GM19025 (cell line): Measurements from ENCODE around the gene CHRNA3.

Experiments
- ATAC-seq: cut with Tn5 transposase; IDR thresholded peaks from one replicate; pipeline ENCODE4 v1.9.1; 2021; ENCODE audit warnings: mild to moderate bottlenecking, low read depth, moderate library complexity; ENCODE audit not compliant: unreplicated experiment

The CHRNA3 gene

DNA sequence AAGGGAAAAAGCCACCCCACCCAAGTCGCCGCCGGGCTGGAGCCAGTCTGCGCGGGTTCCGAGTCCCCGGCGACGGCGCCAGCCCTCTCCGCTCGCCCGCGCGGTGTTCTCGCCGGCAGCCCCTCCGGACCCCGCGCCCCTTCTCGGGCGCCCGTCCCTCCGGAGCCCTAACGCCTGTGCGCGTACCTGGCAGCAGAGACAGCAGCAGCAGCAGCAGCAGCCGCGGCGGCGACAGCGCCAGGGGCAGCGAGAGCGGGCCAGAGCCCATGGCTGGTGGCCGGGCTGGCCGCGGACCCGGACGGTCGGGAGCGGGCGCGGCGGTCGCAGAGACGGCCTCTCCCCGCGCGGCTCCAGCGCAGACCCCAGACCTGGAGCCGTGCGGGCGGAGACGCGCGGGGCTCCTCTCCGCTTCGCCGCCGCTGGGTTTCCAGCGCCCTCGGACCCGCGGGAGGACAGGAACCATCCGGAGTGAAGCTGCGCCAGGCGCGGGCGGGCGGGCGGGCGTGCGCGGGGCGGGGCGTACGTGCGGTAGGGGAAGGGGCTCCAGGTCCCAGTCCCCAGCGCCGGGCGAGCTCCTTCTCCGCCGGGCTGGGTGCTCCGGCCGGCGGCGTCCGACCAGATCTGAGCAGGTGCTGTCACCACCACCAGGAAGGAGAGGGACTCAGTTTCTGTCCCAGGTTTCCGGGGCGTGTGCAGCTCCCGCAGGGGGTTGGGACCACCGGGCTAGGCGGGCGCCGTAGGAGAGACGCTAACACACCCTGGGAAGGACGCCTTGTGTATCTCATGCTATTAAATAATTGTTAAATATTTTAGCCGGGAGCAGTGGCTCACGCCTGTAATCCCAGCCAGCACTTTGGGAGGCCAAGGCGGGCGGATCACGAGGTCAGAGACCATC is at the start of gene CHRNA3:
Gene CHRNA3 (minus strand): TSS at position 470 of the 895 bp plus-strand sequence. CDS start 202 bp downstream, at position 268.
- ATAC-seq = no peak

DNA sequence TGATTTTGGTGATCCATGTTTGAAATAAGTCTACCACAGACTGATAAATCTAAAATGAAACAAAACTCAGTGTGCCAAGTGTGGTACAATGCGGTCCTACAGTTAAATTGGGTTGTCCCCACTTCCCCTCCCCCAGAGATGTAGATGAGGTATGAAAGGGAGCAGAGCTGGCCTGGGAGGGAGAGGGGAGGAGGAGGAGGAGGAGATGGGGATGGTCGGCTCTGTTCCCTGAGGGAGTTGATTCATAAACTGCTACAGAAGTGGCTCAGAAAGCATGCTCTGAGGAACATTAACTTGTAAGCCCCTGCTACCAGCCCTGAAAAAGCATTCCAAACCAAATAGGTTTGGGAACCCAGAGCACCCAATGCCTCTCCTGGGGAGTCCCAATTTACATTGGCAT is 48.2 kb upstream of the CHRNA3 start:
- no peak for ATAC-seq

DNA sequence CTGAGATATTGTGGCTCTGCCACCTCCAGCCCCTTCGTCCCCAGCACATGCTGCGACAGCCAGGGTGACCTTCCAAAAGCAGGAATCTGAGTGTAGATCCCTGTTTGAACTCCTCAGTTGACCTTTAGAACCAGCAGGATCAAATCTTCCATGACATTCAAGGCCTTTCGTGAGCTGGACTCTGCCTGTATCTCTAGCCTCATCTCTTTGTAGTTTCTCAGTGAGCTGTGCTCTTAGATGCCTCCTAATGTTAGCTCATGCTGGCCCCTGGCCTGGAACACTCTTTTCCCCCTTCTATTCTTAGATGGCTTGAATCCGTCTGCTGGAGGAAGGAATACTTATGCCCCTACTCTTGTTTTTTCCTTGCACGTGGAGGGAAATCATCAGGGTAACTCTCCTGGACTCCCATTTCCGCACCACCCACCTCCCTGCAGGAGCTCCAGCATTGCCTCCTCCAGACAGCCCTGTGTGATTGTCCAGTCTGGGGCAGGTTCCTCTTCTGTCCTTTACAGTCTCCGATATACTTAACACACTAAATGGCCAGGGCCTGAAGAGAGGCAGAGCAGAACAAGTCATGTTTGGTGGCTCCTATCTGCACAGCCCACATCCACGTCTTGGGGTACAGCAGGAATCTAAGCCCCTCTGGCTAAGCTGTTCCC is 46.9 kb upstream of the CHRNA3 start:
- no peak for ATAC-seq

DNA sequence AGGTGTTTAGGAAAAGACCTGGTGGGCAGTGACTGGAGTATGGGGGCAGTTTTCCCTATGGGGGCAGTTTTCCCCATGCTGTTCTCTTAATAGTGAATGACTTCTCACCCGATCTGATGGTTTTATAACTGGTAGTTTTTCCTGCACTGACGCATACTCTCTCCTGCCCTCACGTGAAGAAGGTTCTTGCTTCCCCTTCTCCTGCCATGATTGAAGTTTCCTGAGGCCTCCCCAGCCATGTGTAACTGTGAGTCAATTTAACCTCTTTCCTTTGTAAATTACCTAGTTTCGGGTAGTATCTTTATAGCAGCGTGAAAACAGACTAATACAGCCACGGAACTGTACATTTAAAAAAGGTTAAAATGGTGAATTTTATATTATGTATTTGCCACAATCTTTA is 45.2 kb upstream of the CHRNA3 start:
- no peak for ATAC-seq

DNA sequence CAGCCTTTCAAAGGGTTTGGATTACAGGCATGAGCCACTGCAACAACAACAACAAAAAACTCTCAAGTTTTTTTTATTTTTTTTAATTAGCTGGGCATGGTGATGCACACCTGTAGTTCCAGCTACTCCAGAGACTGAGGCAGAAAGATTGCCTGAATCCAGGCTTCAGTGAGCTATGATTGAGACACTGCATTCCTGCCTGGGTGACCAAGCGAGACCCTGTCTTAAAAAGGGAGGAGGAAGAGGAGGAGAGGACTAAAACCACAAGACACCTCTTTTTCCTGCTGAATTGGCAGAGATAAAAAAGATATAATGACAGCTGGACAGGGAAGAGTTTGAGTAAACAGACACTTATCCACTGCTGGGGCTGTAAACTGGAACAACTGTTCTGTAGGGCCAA is 42.9 kb upstream of the CHRNA3 start:
- no peak for ATAC-seq

DNA sequence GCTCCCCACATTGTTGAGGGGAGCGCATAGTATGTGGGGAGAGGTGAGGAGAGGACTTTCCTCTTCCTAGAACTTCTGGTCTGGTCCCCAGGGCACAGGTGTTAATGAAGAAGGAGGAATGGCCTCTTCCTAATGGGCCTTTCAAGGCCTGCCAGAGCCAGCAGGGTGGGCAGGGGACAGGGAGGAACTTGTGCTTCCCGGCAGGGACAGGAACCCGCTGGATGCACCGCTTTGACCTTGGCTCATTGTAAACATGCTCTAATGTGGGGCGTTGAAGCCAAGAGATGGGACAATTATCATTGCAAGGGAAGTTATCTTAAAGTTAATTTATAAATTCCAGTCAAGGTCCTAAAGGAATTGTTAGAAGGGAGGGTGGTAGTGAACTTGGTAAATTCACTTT is 41.2 kb upstream of the CHRNA3 start:
- ATAC-seq = no peak

DNA sequence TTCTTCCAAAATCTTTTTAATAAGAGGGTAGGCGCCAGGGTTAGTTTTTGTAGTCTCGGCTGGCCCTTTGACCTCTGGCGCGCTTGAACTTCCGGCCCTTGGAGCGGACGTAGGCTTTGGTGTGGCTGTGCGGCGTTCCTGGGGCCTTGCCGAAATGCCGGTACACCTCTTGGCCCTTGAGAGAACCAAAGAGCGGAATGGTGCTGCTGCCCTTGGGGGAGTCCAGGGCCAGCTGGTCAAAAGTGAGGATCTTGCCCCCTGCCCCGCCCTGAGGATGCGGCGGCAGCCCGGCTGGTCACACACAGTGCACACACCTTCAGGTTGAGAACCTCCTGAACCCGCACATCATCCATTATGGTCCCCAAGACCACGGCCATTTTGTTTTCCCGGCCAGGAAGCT is 40.2 kb upstream of the CHRNA3 start:
- ATAC-seq = no peak

DNA sequence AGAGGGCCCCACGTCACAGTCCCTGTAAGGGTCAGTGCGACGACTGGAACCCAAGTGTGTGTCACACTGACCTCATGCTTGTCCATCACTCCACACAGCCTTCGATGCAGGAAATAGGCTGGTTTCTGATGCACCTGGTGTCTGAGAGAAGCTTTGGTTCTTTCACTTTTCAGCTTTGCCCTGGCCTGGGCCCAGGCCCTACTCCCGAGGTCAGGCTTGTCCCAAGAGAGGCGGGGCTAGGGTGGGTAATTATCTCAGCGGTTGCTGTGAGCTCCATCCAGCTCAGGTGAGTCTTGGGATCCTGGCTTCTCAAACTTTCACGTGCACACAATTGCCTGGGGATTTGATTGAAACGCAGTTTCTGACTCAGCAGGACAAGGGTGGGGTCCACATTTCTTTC is 39.8 kb upstream of the CHRNA3 start:
- no peak for ATAC-seq

DNA sequence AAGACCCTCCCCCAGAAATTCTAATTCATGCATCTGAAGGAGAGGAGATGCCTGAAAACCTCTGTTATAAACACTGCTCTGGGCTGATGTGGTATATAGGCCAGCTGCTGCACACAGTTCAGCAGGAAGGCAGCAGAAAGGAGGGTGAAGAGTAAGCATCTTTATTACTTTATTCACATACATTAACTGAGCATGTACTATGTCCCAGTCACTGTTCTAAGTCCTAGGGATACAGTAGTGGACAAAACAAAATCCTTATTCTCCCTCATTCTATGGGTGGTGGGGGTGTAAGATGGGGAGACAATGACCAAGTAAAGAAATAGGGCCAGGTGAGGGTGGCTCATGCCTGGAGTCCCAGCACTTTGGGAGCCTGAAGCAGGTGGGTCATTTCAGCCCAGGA is 38.0 kb upstream of the CHRNA3 start:
- no peak for ATAC-seq

DNA sequence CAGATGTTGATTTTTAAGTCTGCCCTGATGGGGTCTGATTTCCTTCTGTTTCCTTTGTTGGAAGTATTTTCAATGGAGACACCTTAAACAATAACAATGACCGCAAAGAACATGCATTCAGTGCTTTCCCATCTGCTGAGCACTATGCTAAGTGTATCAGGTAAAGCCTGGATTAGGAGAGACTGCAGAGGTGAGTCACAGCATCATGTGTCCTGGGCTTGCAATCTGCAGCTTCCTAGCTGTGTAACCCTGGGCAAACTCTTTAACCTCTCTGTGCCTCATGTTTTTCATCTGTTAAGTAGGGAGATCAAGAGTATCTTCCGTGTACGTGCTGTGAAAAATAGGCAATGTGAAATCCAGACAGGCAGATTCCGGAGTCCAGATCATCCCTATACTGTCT is 33.5 kb upstream of the CHRNA3 start:
- ATAC-seq = no peak

DNA sequence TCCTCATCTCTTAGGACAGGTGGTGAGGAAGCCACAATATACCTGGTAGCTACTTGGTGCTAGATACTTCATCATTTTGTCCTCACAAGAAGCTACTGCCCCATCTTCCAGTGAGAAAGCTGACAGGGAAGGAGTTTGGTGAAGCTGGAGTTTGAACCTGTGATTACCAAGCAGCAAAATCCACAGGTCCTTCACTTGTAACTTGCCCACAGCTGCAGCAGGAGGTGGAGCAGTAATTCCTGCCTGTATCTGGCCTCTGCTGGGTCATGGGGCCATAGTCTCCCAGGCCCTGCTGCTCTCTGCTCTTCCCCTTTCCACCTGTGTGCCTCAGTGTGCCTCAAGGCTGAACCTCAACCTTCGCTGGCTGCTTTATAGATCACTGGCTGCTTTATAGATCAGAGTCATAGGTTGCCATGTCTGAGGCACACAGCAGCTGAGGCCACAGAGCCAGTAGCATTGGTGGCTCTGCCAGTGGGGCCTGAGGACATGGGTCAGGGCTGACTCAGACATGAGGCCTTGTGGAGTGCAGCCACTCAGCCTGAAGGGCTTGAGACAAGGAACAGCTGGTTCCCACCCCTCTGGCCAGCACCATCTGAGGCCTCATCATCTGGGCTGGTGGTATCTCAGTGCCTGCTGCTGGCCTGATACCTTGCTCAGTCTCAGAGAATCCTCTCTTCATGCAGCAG is 31.3 kb upstream of the CHRNA3 start:
- ATAC-seq = no peak

DNA sequence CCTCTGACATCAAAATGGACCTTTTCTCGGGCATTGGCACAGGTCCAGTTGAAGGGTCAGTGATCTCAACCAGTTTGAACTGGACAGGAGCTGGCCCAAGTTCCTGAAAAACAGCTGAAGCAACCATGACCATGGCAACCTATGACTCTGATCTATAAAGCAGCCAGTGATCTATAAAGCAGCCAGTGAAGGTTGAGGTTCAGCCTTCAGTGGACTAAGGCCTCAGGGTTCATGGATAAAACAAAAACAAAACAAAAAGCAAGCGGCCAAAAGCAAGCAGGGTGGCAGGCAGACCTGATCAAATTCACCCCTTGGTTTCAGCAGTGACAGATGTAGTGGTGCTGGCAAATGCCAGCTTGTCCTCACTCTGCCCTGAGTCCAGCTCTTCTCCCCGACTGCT is 30.2 kb upstream of the CHRNA3 start:
- no peak for ATAC-seq

DNA sequence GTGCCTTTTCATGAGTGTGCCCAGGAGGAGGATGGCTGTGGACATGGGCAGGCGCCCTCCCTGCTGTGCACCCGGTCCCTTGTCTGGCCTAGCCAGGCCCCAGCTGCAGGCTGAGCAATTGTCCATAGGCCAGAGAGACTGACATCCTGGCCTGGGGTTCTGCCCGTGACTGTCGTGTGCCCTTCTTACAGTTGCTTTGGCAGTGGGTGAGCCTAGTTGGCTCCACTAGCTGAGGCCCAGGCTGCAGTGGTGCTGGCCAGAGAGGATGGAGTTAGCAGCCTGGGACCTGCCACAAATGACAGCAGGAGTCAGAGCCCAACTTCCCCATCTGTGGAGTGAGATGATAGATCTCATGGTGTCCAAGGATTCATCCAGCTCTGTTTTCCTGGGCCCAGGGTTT is 29.2 kb upstream of the CHRNA3 start:
- ATAC-seq = no peak

DNA sequence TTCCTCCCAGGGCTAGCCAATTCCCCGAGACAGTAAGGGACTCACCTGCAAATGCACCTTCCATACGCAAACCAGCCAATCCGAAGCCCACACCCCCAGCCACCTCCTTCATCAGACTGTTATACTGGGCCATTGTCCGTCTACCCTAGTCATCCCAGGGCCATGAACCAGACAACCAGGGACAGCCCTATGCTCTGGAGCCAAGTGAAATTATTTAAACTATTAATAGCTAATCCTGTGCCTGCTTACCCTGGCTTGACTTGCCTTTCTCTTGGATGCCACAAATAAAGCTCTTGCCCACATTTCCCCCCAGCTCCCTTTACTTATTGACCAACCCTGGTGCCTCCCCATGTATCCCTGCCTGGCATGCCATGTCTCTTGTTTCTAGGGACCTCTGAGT is 24.2 kb upstream of the CHRNA3 start:
- no peak for ATAC-seq

DNA sequence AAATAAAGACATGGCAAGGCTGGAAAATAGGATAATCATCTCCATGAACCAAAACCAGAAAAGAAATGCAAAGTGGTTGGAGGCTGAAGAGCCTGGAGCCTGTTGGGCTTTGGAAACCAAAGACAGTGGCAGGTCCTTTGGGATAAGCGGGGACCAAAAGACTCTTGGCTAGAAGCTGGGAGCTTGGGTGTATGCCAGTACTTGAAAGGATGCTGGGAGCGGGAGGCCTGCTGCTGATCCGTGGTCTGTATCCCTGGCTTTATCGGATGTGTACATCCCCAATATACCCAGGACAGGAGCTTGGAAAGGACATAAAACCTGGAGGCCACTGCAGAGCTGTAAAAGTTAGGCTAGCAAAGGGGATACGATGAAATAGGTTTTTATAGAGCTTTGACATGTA is 21.5 kb upstream of the CHRNA3 start:
- ATAC-seq = no peak

DNA sequence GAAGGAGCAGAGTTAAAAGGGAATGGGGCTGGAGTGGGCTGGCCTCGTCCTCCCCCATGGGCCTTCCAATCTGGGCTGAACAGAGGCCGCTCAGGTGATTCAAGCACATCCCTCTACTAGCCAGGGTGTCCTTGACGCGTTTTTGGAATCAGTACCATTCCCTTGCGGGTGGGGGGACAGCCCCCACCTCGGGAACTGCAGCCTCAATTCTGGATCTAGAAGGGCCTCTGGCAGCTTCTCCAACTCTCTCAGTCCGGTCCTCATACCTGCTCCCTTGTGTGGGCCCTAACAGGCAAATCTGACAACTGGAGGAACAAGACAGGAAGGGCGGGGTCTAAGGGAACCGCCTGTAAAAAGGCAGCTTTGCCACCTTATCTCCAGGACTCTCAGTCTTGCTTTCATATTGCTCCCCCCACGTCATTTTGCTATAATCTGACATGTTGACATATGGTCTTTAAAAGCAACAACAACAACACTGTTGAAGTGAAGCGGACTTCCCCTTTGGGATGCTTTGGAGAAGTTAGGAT is 21.0 kb upstream of the CHRNA3 start:
- no peak for ATAC-seq

DNA sequence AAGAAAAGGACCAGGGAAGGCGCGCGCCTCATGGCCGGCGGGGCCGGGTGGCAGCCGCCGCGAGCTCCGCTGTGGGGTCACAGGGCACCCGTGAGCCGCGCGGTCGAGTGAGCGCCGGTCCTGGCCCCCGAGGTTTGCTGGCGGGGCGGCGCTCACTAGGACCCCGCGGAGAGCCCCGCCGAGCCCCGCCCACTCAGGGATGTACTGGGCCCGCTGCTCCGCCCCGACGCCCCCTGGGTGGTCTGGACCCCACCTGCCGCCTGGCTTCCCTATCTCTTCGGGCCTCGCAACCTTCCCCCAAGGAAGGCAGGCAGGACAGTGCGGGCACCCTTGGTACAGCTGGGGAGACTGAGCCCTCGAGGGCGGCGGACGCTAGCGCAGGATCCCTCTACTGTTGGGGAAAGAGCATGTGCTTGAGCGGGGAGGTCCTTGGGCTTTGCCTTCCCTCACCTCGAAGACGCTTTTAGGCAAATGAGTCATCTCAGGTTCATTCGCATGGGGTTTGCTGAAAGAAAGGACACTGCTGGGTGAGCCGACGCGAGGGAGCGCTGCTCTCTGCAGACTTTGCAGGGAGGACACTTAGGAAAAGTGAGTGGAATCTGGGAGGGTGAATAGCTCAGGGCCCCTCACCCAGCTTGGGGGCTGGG is 20.4 kb upstream of the CHRNA3 start, which contains the start of gene CHRNB4:
Gene CHRNB4 (minus strand): TSS at position 109 of the 647 bp plus-strand sequence. CDS start 77 bp downstream, at position 32.
- ATAC-seq = no peak

DNA sequence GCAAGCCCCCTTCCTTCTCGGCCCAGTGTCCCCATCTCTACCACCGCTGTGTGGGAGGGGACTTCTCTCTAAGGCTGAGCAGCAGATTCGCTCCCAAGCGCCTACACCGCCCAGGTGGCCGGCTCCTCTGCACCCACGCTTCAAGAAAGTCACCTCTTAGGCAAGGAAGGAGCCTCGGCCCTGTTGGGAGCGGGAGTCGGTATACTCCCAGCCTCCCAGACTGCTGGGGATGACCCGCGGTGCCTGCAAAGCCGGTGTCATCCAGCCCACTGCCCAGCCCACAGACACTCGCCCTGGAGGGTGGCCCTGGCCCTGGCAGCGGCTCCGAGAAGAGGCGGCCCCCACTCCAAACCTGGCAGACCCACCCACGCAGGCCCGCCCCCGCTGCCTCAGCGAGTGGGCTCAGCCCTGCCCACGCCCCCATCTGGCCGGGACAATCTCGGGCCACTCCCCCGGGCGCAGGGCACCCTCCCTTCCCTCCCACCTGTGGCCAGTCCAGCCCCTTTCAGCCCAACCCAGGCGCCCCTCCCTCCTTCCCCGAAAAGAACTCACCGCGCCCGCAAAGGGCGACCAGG is 19.8 kb upstream of the CHRNA3 start:
- no peak for ATAC-seq

DNA sequence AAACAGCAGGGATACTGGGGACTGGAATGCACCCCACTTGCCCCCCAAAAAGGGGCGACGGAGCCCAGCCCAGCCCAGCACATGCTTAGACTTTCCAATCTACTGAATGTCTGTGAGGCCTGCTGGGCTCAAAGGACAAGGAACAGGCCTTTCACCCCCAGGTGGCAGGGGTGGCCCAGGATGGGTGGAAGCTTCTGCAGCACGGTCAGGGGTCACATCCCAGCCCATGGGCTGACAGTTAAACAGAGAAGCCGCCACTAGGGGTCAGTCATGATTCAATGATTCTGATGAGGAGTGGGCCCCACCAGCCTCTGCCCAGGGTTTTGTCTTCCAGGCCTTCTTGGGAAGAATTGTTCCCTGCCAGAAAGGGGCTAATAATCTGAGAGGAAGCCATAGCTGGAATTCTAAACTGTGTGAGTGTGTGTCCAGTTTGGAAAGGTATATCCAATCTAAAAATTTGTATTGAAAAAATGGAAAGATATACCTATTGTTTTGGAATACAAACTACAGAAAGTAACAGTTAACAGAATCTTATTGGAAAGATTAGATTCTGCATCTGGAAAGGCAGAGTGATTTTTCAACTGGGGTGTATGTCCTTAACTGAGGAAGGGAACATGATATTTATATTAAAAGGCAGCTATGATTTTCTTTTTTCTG is 18.0 kb upstream of the CHRNA3 start:
- ATAC-seq = no peak
